Astrocyte (in vitro differentiated cells and primary cell): ENCODE data around the gene RCOR1.

ENCODE experiments used
- CTCF ChIP-seq: IDR thresholded peaks from 2 replicates; pipeline ENCODE4 v1.5.1; 2011; ENCODE audit warnings: low read depth, mild to moderate bottlenecking, inconsistent platforms, low read length, moderate library complexity; ENCODE audit not compliant: insufficient read depth
- EZH2 ChIP-seq: IDR thresholded peaks from 2 replicates; pipeline ENCODE4 v1.6.1; 2012; ENCODE audit warnings: mild to moderate bottlenecking, low read length, inconsistent platforms; ENCODE audit not compliant: insufficient read depth

- no peak for TF ChIP-seq CTCF
- TF ChIP-seq EZH2 = no peak
Observed at GRCh38 chr14:102570334-102570995, 22.0 kb upstream of the RCOR1 start.
